DND-41 (cell line): ENCODE results near the gene RPN2.

ENCODE experiments used
- EZH2 ChIP-seq: IDR thresholded peaks from 3 replicates; pipeline ENCODE4 v1.6.1; 2012; ENCODE audit warnings: borderline replicate concordance, low read depth, mild to moderate bottlenecking, moderate library complexity, low read length, inconsistent platforms; ENCODE audit not compliant: severe bottlenecking
- TF ChIP-seq, protein P1 (sequence below): IDR thresholded peaks from 2 replicates; pipeline ENCODE4 v1.5.1; 2012; ENCODE audit warnings: borderline replicate concordance, low read length, moderate library complexity, mild to moderate bottlenecking; ENCODE audit not compliant: poor library complexity, severe bottlenecking; ENCODE audit errors: extremely low read depth

DNA sequence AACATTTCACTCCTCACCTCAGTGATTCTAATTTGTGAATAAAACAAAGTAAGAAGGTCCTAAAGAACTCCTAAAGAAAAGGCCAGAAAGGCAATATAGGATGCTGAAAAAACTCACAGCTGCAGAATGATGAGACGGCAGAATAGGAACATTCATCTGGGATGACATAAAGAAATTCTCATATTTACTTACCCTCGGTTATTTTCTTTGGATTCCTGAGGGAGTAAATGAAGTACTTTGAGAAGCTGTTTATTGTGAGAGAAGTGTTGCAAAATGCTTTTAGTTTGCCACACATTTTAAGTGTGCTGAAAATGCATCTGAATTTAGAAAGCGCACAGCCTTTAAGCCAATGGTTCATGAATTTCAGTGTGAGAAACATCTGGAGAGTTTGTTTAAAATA lies 47.6 kb upstream of the RPN2 start:
- TF ChIP-seq, protein P1, sequence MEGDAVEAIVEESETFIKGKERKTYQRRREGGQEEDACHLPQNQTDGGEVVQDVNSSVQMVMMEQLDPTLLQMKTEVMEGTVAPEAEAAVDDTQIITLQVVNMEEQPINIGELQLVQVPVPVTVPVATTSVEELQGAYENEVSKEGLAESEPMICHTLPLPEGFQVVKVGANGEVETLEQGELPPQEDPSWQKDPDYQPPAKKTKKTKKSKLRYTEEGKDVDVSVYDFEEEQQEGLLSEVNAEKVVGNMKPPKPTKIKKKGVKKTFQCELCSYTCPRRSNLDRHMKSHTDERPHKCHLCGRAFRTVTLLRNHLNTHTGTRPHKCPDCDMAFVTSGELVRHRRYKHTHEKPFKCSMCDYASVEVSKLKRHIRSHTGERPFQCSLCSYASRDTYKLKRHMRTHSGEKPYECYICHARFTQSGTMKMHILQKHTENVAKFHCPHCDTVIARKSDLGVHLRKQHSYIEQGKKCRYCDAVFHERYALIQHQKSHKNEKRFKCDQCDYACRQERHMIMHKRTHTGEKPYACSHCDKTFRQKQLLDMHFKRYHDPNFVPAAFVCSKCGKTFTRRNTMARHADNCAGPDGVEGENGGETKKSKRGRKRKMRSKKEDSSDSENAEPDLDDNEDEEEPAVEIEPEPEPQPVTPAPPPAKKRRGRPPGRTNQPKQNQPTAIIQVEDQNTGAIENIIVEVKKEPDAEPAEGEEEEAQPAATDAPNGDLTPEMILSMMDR: no peak
- TF ChIP-seq EZH2: no peak
